ENCODE results near the gene C19orf85.

DNA sequence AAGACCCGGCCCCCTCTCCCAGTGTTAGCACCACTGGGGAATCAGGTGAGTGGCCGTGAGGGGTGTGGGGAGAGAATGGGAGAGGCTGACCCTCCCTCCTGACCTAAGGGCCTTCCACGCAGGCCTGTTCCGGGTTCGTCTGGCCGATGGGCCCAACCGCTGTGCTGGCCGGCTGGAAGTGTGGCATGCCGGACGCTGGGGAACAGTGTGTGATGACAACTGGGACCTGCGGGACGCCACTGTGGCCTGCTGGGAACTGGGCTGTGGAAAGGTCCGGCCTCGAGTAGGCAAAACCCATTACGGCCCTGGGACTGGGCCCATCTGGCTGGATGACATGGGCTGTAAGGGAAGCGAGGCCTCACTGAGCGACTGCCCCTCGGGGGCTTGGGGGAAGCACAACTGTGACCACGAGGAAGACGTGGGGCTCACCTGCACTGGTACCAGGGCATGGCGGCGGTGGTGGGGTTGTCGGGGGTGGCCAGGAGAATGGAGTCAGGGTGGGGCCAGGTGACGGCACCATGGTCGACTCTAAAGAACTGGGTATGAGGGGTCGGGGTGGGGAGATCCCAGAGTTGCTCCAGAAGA is 35.9 kb upstream of the C19orf85 start:
- TF ChIP-seq POLR2AphosphoS5 (IDR thresholded peaks at IDR 0.05; ENCODE audit: borderline replicate concordance, low read depth, low read length): no peak
- TF ChIP-seq EZH2 (IDR thresholded peaks at IDR 0.05): no peak
